NCI-H2171 treated with DMSO at 0.1 percent for 48 hours (cell line): ENCODE results near the gene MRTFB.
A peak's percentile ranks its signal among the peaks of the same experiment; 100 is the strongest.

ENCODE experiments used
- DNase-seq: peaks from one replicate; lab custom pipeline; 2025; lab: John Stamatoyannopoulos, UW

Gene MRTFB

GRCh38 chr16:14239791-14240190 lies 168.7 kb downstream of the MRTFB start:
- no peak for DNase-seq

GRCh38 chr16:14240219-14240843 lies 169.2 kb downstream of the MRTFB start:
- DNase-seq = no peak

- no peak for DNase-seq
These were observed 169.8 kb downstream of the MRTFB start for GRCh38 chr16:14240964-14241363.

GRCh38 chr16:14241631-14242030 lies 170.5 kb downstream of the MRTFB start:
- no peak for DNase-seq

GRCh38 chr16:14242769-14243168 lies 171.7 kb downstream of the MRTFB start:
- DNase-seq = no peak

GRCh38 chr16:14244196-14245010 lies 173.3 kb downstream of the MRTFB start:
- no peak for DNase-seq

GRCh38 chr16:14248791-14249190 lies 177.7 kb downstream of the MRTFB start:
- DNase-seq = no peak

GRCh38 chr16:14249291-14250032 lies 178.3 kb downstream of the MRTFB start:
- DNase-seq = peak; percentile 52

- DNase-seq = no peak
These were observed 180.3 kb downstream of the MRTFB start for GRCh38 chr16:14251419-14251818.

GRCh38 chr16:14252860-14253259 lies 181.7 kb downstream of the MRTFB start:
- no peak for DNase-seq

- no peak for DNase-seq
These were observed 191.9 kb downstream of the MRTFB start for GRCh38 chr16:14263011-14263410.

- DNase-seq = no peak
These were observed 192.7 kb downstream of the MRTFB start for GRCh38 chr16:14263769-14264168.

- no peak for DNase-seq
These were observed 193.3 kb downstream of the MRTFB start for GRCh38 chr16:14264327-14264943.

- no peak for DNase-seq
These were observed 197.0 kb downstream of the MRTFB start for GRCh38 chr16:14268073-14268472.

- DNase-seq = no peak
These were observed 204.8 kb downstream of the MRTFB start for GRCh38 chr16:14275934-14276333.

- no peak for DNase-seq
These were observed 207.6 kb downstream of the MRTFB start for GRCh38 chr16:14278749-14279148.

GRCh38 chr16:14280541-14280940 lies 209.4 kb downstream of the MRTFB start:
- no peak for DNase-seq

GRCh38 chr16:14283786-14284185 lies 212.7 kb downstream of the MRTFB start:
- DNase-seq = no peak

- DNase-seq = no peak
These were observed 213.3 kb downstream of the MRTFB start for GRCh38 chr16:14284371-14284770.

GRCh38 chr16:14284930-14285512 lies 213.9 kb downstream of the MRTFB start:
- DNase-seq = peak; percentile 84

- DNase-seq = peak; percentile 93
These were observed 214.6 kb downstream of the MRTFB start for GRCh38 chr16:14285513-14286367.
